OCI-LY7 (cell line): ENCODE measurements around the gene KDM4B. TPM values are rescaled to one million over a fixed set of nuclear protein-coding genes. Genes with fewer than 3 reads are reported as not detected.
A peak's percentile ranks its signal among the peaks of the same experiment; 100 is the strongest.

Experiments used
- BruUV-seq: library from RNA; stranded (reverse); fragments of 400-500 nt; replicated peaks from 2 replicates; lab custom pipeline; 2021; lab: Mats Ljungman, UMichigan
- CTCF ChIA-PET: fragments of 300-600 bp; sonication (Branson Sonifier 250); formaldehyde crosslinking; loops from one replicate; lab custom pipeline; 2022; ENCODE audit warnings: antibody characterized with exemption; ENCODE audit not compliant: unreplicated experiment; lab: Charles Lee
- POLR2A ChIA-PET: fragments of 300-600 bp; sonication (Branson Sonifier 250); formaldehyde crosslinking; loops from one replicate; lab custom pipeline; 2022; ENCODE audit warnings: antibody characterized with exemption; lab: Charles Lee
- DNase-seq: peaks from one replicate; pipeline ENCODE4 v3.0.0-alpha.2; 2015; ENCODE audit warnings: low spot score
- H2AFZ ChIP-seq: fragments of 200-600 bp; sonication (generic), shearing (Covaris generic); 2 replicates; pipeline ENCODE4 v1.6.1; 2014; ENCODE audit warnings: mild to moderate bottlenecking, antibody characterized with exemption, low read length, moderate library complexity
- H3K27ac ChIP-seq: fragments of 200-600 bp; sonication (generic); 2 replicates; pipeline ENCODE4 v1.5.1; 2014; ENCODE audit warnings: mixed run types, low read depth, mild to moderate bottlenecking, moderate library complexity, low read length, inconsistent platforms; ENCODE audit not compliant: poor library complexity, severe bottlenecking
- H3K36me3 ChIP-seq: fragments of 200-600 bp; sonication (generic); 2 replicates; pipeline ENCODE4 v1.6.1; 2014; ENCODE audit warnings: mild to moderate bottlenecking, antibody characterized with exemption, low read length, moderate library complexity, mixed read lengths; ENCODE audit not compliant: insufficient read depth
- H3K4me1 ChIP-seq: fragments of 200-600 bp; sonication (generic); 2 replicates; pipeline ENCODE4 v1.5.1; 2014; ENCODE audit warnings: mild to moderate bottlenecking, low read length; ENCODE audit not compliant: insufficient read depth, poor library complexity, severe bottlenecking
- H3K4me2 ChIP-seq: fragments of 200-600 bp; sonication (generic); 2 replicates; pipeline ENCODE4 v1.6.1; 2014; ENCODE audit warnings: mild to moderate bottlenecking, low read length
- H3K4me3 ChIP-seq: fragments of 200-600 bp; sonication (generic); 2 replicates; pipeline ENCODE4 v1.5.1; 2014; ENCODE audit warnings: mild to moderate bottlenecking, low read depth, low read length; ENCODE audit not compliant: poor library complexity, severe bottlenecking
- H3K79me2 ChIP-seq: fragments of 200-600 bp; sonication (generic); 2 replicates; pipeline ENCODE4 v1.6.1; 2016; ENCODE audit warnings: low read depth, mild to moderate bottlenecking, low read length, moderate library complexity, mixed read lengths; ENCODE audit not compliant: insufficient read depth
- H3K9me2 ChIP-seq: fragments of 200-600 bp; sonication (generic); 2 replicates; pipeline ENCODE4 v1.6.1; 2016; ENCODE audit warnings: mild to moderate bottlenecking, low read length, mixed read lengths; ENCODE audit not compliant: insufficient read depth
- H3K9me3 ChIP-seq: fragments of 200-600 bp; sonication (generic); 2 replicates; pipeline ENCODE4 v1.6.1; 2014; ENCODE audit warnings: mild to moderate bottlenecking, mixed run types, low read length, mixed read lengths
- H4K20me1 ChIP-seq: fragments of 200-600 bp; sonication (generic); 2 replicates; pipeline ENCODE4 v1.6.1; 2014; ENCODE audit warnings: mild to moderate bottlenecking, antibody characterized with exemption, low read length, moderate library complexity, mixed read lengths; ENCODE audit not compliant: insufficient read depth
- CTCF ChIP-seq: fragments of 200-600 bp; sonication (generic); conservative IDR thresholded peaks from 2 replicates; pipeline ENCODE4 v1.5.1; 2014; ENCODE audit warnings: mild to moderate bottlenecking, antibody characterized with exemption, low read length, moderate library complexity, mixed read lengths
- EZH2phosphoT487 ChIP-seq: fragments of 200-600 bp; sonication (generic); IDR thresholded peaks from 2 replicates; pipeline ENCODE4 v1.6.1; 2018; ENCODE audit warnings: low read depth, borderline replicate concordance, mild to moderate bottlenecking, mixed run types, antibody characterized with exemption, low read length, moderate library complexity, mixed read lengths
- intact Hi-C: fragments of 100-400 bp; cut with micrococcal nuclease; formaldehyde crosslinking; loops from one replicate; pipeline ENCODE4 v1.10.0; 2022; ENCODE audit not compliant: unreplicated experiment
- total RNA-seq, 2 experiments: library from RNA; depleted of rRNA in 1 of 2; stranded (reverse); fragments of >200 nt in 1 of 2; shearing (Covaris generic) in 1 of 2; gene quantifications; 2 replicates each; pipeline ENCODE4 v1.2.3, GENCODE V29; 2014 to 2022

Gene KDM4B
- total RNA-seq, 2 experiments from 2014 or later, result 24.3 to 44.2 TPM

DNA sequence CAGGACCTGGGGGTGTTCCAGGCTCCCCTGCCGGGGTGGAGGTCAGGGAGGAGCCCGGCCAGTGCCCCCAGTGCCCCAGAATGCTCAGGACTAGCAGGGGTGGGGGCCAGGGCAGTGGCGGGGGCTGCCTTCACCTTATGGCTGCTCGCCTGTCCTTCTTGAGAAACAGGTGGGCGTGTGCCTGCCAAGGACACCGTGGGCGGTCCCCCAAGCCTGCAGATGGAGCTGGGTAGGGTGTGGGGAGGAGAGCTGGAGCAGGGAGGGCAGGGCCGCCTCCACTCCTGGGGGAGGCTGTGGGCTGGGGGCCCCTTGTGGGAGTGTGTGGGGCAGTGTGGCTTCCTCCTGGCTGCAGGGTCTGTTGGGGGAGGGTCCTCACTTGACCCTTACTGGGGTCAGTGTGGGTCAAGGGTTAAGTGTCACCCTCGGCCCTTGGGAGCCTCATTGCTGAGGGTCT lies 160.1 kb downstream of the KDM4B start:
- Histone ChIP-seq H4K20me1 (no peaks in the 10 kb centered on the region), H3K79me2 (no peaks in the 10 kb centered on the region), H3K4me2 (no peak overlapping the region), H3K9me3 (no peaks in the 10 kb centered on the region), H3K9me2 (no peaks in the 10 kb centered on the region), H2AFZ (no peak overlapping the region), H3K27ac (no peak overlapping the region), H3K4me3 (no peak overlapping the region), H3K4me1 (peaks cover 53% of the 10 kb centered on the region), H3K36me3 (no peaks in the 10 kb centered on the region)
- ChIA-PET POLR2A (no interaction called here), CTCF (no interaction called here)
- intact Hi-C loops, result no loop called here
- BruUV-seq, result no TSS peak
- TF ChIP-seq CTCF, result no peak
- TF ChIP-seq EZH2phosphoT487, result no peak
- no peak for DNase-seq

DNA sequence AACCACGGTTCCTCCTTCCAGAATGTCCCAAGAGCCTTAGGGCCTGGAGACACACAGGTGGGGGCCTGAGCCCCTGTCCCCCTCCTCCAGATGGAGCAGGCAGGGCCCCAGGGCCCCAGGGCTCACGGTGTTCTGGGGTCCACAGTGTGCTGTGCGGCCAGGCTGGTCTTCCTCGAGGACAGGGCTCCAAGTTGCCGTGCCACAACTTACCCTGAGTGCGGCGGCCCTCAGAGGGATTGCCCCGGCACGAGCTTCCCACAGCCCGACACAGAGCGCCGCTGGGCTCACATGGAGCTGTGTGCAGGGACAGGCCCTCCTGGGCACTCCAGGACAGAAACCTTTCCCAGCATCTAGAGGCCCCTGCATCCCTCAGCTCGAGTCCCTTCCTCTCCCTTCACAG lies 160.8 kb downstream of the KDM4B start:
- Histone ChIP-seq H3K4me2 (peak overlapping the region; percentile 71), H3K9me3 (no peaks in the 10 kb centered on the region), H3K79me2 (no peaks in the 10 kb centered on the region), H3K4me1 (peaks cover 53% of the 10 kb centered on the region), H4K20me1 (no peaks in the 10 kb centered on the region), H3K4me3 (peak overlapping the region; percentile 52), H3K36me3 (no peaks in the 10 kb centered on the region), H3K27ac (peak overlapping the region; percentile 72), H2AFZ (no peak overlapping the region), H3K9me2 (no peaks in the 10 kb centered on the region)
- ChIA-PET CTCF (no interaction called here), POLR2A (no interaction called here)
- no peak for DNase-seq
- TF ChIP-seq CTCF (no peak), EZH2phosphoT487 (no peak)
- intact Hi-C loops, result loop anchor here (10.0 kb wide), 1 partner anchor 85 kb away; no protein-coding TSS in a partner anchor
- no TSS peak for BruUV-seq

GRCh38 chr19:5130371-5131030 lies 161.6 kb downstream of the KDM4B start:
- peak overlapping the region; percentile 52 for H3K4me3 ChIP-seq

More at GRCh38 chr19:5130371-5131030, 161.6 kb downstream of the KDM4B start:
- intact Hi-C loops, result loop anchor here (10.0 kb wide), 1 partner anchor 86 kb away; no protein-coding TSS in a partner anchor
- H3K36me3 ChIP-seq, result no peaks in the 10 kb centered on the region
- H3K79me2 ChIP-seq, result no peaks in the 10 kb centered on the region
- TF ChIP-seq EZH2phosphoT487 (no peak), CTCF (no peak)
- H3K4me2 ChIP-seq, result peak overlapping the region; percentile 71
- CTCF ChIA-PET, result no interaction called here
- H3K27ac ChIP-seq, result peak overlapping the region; percentile 72
- no peaks in the 10 kb centered on the region for H4K20me1 ChIP-seq
- peak overlapping the region; percentile 74 for H2AFZ ChIP-seq
- H3K9me3 ChIP-seq, result no peaks in the 10 kb centered on the region
- DNase-seq, result peak; percentile 82
- POLR2A ChIA-PET, result no interaction called here
- H3K4me1 ChIP-seq, result peaks cover 53% of the 10 kb centered on the region
- BruUV-seq, result no TSS peak
- no peaks in the 10 kb centered on the region for H3K9me2 ChIP-seq
